SK-MEL-5 (cell line): ENCODE results near the gene OLFML2B. TPM values are rescaled to one million over a fixed set of nuclear protein-coding genes. Genes with fewer than 3 reads are reported as not detected.

Experiments
- DNase-seq: peaks from one replicate; pipeline ENCODE4 v3.0.0-alpha.2; 2016; ENCODE audit warnings: low read depth, low spot score
- in situ Hi-C: cut with HindIII; loops from 2 replicates; pipeline ENCODE4 v1.10.0; 2016; ENCODE audit warnings: low sequenced_read_pairs, high pct_unique_total_duplicates, low pct_unique_long_range_greater_than_20kb
- total RNA-seq: library from RNA; depleted of rRNA; stranded (reverse); fragments of >200 nt; shearing (Covaris generic); gene quantifications from 2 replicates; pipeline ENCODE4 v1.2.3, GENCODE V29; 2014

OLFML2B gene
- total RNA-seq, 1 experiment from 2014 or later: 1.1 TPM

DNA sequence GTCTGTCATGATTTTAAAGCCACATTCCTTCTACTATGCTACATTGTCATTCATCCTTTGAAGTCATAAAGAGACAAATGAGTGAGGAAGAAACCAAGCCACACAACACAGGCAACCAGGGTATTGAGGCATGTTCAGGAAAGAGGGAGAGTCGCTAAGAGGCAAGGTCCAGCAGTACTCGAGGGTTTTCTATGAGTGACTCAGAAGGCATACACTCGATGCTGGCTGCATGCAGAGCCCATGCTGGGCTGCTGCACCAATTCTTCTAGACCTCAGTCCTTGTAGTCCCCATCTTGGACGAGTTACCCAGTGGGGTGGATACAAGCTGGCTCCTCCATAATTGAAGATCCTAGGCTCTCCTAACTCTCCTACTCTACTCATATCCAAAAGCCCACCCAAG is 57.6 kb downstream of the OLFML2B start:
- no peak for DNase-seq

GRCh38 chr1:161962091-161962887 is 61.4 kb downstream of the OLFML2B start:
- peak; percentile 11 for DNase-seq
- in situ Hi-C loops: no loop called here

More for the DNA sequence above, 57.6 kb downstream of the OLFML2B start:
- in situ Hi-C loops: no loop called here

- in situ Hi-C loops: no loop called here
- no peak for DNase-seq
These were observed 65.2 kb downstream of the OLFML2B start for GRCh38 chr1:161958425-161958824.

DNA sequence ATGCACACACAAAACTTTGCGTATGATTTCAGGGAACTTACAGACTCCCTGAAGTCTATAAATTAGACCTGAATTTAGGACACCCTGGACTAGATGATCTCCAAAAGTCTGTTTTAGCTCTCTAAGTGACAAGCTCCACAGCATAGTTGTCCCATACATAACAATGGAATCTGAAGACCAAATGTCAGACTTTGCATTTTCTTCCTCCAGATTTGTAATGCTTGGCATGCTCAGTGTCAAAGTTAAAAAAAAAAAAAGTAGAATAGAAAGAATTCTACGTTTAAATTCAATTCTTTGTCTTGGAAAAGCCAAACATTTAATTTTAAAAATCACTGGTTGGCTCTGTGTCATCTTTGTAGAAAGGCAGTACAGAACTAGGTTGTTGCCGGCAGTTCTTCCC is 66.7 kb downstream of the OLFML2B start:
- no peak for DNase-seq
- in situ Hi-C loops: no loop called here

DNA sequence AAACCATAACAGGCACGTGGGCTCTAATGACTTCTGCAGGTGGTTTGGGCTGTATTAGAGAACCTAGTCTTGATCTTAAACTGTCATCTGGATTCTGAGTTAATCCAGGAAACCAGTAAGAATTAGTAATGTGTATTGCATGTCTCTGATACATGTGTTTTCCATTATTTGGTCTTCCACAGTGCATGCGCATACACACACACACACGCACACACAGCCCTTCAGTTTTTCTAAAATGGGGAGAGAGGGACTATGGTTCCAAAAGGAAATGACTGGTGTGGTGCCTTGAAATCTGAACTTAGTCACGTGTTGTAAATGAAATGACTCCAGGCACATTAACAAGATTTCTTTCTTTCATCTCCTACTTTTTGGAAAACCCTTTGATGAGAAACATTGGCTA is 67.6 kb downstream of the OLFML2B start:
- in situ Hi-C loops: no loop called here
- no peak for DNase-seq

GRCh38 chr1:161955606-161956005 is 68.1 kb downstream of the OLFML2B start:
- in situ Hi-C loops: no loop called here
- no peak for DNase-seq

GRCh38 chr1:161954466-161954865 is 69.2 kb downstream of the OLFML2B start:
- no peak for DNase-seq
- in situ Hi-C loops: no loop called here

GRCh38 chr1:161954050-161954449 is 69.6 kb downstream of the OLFML2B start:
- DNase-seq: no peak
- in situ Hi-C loops: no loop called here

DNA sequence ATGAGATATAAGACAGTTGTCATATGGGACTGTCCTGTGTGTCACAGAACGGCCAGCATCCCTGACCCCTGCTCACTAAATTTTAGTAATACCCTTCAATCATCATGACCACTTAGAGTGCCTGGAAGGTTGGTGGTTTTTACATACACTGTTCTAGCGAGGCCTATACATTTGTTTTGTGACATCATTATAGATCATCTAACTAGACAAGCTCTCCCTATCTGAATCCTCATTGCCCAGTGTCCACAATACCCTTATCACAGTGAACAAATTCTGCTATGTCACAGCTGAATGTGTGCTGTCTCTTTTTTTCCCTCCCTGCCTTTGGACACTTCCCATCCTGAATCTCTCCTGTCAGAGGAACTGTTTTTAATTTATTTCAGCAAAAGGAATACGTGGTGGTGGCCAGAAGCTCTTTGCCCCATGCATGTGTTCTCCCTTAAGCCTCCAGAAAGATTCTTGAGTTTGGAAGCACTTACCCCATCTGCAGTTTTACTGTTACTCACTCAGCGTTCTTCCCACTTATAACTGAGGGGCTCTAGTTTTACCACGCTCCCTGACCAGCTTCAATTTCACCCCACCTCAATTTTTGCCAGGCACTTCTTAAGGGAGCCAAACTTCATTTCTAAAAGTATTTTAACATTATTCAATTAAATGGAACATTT is 70.3 kb downstream of the OLFML2B start:
- in situ Hi-C loops: no loop called here
- DNase-seq: no peak

DNA sequence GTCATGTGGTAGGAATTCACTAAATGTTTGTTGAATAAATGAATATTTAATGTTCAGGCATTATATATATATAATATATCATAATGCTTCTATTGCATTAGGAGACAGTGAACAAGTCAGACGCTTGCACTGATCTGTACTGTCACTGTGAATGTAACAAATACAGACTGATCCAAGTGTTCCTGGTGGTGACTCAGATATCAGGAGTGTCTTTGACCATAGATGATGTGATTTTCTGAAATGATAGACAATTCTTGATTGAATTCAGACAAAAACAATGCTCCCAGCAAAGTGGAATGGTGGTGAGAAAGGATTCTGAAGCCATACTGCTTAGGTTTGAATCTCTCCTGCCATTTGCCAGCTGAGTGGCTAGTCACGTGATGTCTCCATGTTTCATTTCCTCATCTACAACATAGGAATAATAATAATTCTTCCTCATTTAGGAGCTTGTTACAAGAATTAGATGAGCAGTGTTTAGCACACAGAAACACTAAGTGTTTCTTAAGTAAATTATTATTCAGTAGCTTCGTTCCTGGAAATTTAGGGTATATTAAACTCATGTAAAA is 71.0 kb downstream of the OLFML2B start:
- in situ Hi-C loops: no loop called here
- DNase-seq: peak; percentile 6

- in situ Hi-C loops: no loop called here
- no peak for DNase-seq
These were observed 72.0 kb downstream of the OLFML2B start for GRCh38 chr1:161951646-161952045.

- in situ Hi-C loops: no loop called here
- DNase-seq: no peak
These were observed 73.3 kb downstream of the OLFML2B start for GRCh38 chr1:161950377-161950776.

DNA sequence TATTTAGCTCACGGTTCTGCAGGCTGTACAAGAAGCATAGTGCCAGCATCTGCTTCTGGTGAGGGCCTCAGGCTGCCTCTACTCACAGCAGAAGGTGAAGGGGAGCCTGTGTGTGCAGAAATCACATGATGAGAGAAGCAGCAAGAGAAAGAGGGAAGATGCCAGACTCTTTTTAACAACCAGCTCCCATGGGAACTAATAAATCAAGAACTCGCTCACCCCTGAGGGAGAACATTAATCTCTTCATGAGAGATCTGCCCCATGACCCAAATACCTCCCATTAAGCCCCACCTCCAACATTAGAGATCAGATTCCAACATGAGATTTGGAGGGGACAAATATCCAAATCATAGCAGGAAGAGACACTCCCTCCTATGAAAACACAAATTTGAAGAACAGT is 74.1 kb downstream of the OLFML2B start:
- peak; percentile 5 for DNase-seq
- in situ Hi-C loops: no loop called here

DNA sequence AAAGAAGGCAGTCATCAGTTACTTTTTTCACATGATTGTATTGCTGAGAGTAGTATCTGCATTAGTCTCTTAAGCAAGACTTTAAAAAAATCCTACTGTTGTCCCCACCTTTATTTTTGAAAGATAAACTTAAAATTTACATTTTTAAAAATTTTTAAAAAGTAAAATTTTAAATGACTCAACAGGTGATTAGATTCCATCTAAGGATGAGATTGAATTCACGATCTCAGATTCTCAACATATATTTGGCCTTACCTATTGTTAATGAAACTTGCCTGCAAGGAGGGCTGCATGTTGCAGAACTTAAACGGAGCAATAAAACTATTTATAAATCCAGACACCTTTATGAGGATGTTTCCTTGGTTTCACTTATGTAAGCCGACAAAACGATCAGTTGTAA is 75.2 kb downstream of the OLFML2B start:
- in situ Hi-C loops: no loop called here
- DNase-seq: no peak

- DNase-seq: no peak
- in situ Hi-C loops: no loop called here
These were observed 77.3 kb downstream of the OLFML2B start for GRCh38 chr1:161946071-161946987.

GRCh38 chr1:161945306-161946060 is 78.2 kb downstream of the OLFML2B start:
- in situ Hi-C loops: no loop called here

GRCh38 chr1:161944381-161944780 is 79.3 kb downstream of the OLFML2B start:
- in situ Hi-C loops: no loop called here
- no peak for DNase-seq

More at GRCh38 chr1:161945306-161946060, 78.2 kb downstream of the OLFML2B start:
- DNase-seq: no peak
